PC-9 (cell line): ENCODE data around the gene CMIP.

Experiments
- EZH2 ChIP-seq: fragments of 200-600 bp; sonication (generic); IDR thresholded peaks from 2 replicates; pipeline ENCODE4 v1.8.0; 2017; ENCODE audit warnings: antibody characterized with exemption, low read depth
- TF ChIP-seq, protein P1 (sequence below): fragments of 200-600 bp; sonication (generic); conservative IDR thresholded peaks from 2 replicates; pipeline ENCODE4 v1.6.1; 2017; ENCODE audit warnings: mixed run types, antibody characterized with exemption, mild to moderate bottlenecking, moderate library complexity

DNA sequence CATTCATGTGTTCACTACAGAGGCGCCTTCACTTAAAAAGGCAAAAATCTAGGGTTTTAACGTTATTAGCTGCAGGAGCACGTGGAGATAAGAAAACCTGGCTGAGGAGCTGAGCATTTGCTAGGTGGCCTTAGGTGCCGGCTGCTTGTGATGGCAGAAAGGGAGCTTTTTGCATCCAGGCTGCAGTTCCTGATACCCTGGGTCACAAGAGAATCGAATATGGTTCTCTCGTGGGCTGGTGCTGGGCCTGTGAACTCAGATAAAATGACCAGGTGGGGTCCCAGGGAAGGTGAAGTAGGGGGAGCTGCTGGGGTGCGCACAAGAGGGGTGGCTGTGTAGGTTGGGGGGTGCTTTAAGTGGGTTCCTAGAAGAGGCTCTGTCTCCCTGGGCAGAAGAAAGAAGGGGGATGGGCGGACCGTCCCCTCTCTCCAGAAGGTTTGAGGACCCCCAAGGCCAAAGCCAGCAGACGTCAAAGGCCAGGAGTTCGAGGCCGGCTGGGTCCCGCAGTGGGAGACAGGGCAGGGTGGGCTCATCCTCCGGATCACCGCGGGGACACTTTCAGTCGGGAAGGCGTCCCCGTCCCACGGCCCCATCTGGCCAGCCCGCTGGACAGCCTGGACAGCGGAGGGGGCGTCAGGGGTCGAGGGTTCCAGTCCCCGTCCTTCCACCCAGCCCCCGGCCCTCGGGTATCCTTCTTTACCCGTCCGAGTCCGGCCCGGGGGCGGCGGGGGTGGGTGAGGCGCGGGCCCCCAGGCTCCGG lies 740 bp upstream of the CMIP start:
- TF ChIP-seq, protein P1, sequence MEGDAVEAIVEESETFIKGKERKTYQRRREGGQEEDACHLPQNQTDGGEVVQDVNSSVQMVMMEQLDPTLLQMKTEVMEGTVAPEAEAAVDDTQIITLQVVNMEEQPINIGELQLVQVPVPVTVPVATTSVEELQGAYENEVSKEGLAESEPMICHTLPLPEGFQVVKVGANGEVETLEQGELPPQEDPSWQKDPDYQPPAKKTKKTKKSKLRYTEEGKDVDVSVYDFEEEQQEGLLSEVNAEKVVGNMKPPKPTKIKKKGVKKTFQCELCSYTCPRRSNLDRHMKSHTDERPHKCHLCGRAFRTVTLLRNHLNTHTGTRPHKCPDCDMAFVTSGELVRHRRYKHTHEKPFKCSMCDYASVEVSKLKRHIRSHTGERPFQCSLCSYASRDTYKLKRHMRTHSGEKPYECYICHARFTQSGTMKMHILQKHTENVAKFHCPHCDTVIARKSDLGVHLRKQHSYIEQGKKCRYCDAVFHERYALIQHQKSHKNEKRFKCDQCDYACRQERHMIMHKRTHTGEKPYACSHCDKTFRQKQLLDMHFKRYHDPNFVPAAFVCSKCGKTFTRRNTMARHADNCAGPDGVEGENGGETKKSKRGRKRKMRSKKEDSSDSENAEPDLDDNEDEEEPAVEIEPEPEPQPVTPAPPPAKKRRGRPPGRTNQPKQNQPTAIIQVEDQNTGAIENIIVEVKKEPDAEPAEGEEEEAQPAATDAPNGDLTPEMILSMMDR, result no peak
- TF ChIP-seq EZH2, result no peak
